Esophagus squamous epithelium (tissue), 4 donors: ENCODE results near the gene NR6A1.

ENCODE experiments used
- CTCF ChIP-seq, 6 experiments: fragments of 450-650 bp in 4 of 6; fragments of 200-600 bp in 2 of 6; sonication (generic) in 2 of 6; IDR thresholded peaks; one replicate each; pipeline ENCODE4 v1.5.1; 2016 to 2019; ENCODE audit warnings: antibody characterized with exemption in 6 of 6, mild to moderate bottlenecking in 4 of 6, moderate library complexity in 4 of 6
- POLR2A ChIP-seq, 4 donors: fragments of 450-650 bp; IDR thresholded peaks; one replicate each; pipeline ENCODE4 v1.6.1; 2017; ENCODE audit warnings: antibody characterized with exemption in 4 of 4, mild to moderate bottlenecking in 4 of 4, moderate library complexity in 3 of 4

- no peak for TF ChIP-seq POLR2A (IDR thresholded peaks at IDR 0.05)
- no peak for TF ChIP-seq CTCF (IDR thresholded peaks at IDR 0.05)
Observed at GRCh38 chr9:124688238-124688904, 82.7 kb downstream of the NR6A1 start.
